Brain microvascular endothelial cell (primary cell): Measurements from ENCODE around the gene NARF.

Source experiments
- DNase-seq: peaks from one replicate; pipeline ENCODE4 v3.0.0-alpha.2; 2020
- H3K27ac ChIP-seq: fragments of 250-450 bp; sonication (Bioruptor Pico); 2 replicates; pipeline ENCODE4 v1.5.1; 2020; ENCODE audit warnings: mild to moderate bottlenecking, moderate library complexity
- H3K27me3 ChIP-seq: fragments of 250-450 bp; sonication (Bioruptor Pico); replicated peaks from 2 replicates; pipeline ENCODE4 v1.5.1; 2020; ENCODE audit warnings: mild to moderate bottlenecking
- H3K36me3 ChIP-seq: fragments of 250-450 bp; sonication (Bioruptor Pico); replicated peaks from 2 replicates; pipeline ENCODE4 v1.5.1; 2020; ENCODE audit warnings: mild to moderate bottlenecking
- H3K4me3 ChIP-seq: 2 replicates; pipeline ENCODE4 v1.5.1; 2011; ENCODE audit warnings: low read depth, mild to moderate bottlenecking, control low read depth, low read length, moderate library complexity
- in situ Hi-C: cut with HindIII; loops from 2 replicates; pipeline ENCODE4 v1.10.0; 2017; ENCODE audit warnings: low sequenced_read_pairs, low pct_ligation_motif_present
- TF ChIP-seq, protein P1 (sequence below): IDR thresholded peaks from 2 replicates; pipeline ENCODE4 v1.5.1; 2011; ENCODE audit warnings: low read depth, mild to moderate bottlenecking, moderate library complexity, low read length, control low read depth, inconsistent platforms; ENCODE audit errors: missing control alignments

NARF gene

DNA sequence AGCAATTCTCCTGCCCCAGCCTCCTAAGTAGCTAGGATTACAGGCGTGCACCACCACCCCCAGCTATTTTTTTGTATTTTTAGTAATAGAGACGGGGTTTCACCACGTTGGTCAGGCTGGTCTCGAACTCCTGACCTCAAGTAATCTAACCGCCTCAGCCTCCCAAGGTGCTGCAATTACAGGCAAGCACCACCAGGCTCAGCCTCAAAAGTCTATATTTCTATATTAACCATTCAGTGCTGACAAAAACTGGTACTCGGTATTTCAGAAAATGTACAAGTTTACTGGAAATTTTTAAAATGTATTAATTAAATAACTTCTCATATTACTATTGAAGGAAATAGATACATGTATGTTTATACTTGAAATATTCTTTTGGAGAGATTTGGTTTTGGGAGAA is 41.8 kb upstream of the NARF start:
- Histone ChIP-seq H3K27ac (no peak overlapping the region), H3K36me3 (no peaks in the 10 kb centered on the region), H3K27me3 (no peaks in the 10 kb centered on the region), H3K4me3 (no peak overlapping the region)
- no peak for DNase-seq
- TF ChIP-seq, protein P1, sequence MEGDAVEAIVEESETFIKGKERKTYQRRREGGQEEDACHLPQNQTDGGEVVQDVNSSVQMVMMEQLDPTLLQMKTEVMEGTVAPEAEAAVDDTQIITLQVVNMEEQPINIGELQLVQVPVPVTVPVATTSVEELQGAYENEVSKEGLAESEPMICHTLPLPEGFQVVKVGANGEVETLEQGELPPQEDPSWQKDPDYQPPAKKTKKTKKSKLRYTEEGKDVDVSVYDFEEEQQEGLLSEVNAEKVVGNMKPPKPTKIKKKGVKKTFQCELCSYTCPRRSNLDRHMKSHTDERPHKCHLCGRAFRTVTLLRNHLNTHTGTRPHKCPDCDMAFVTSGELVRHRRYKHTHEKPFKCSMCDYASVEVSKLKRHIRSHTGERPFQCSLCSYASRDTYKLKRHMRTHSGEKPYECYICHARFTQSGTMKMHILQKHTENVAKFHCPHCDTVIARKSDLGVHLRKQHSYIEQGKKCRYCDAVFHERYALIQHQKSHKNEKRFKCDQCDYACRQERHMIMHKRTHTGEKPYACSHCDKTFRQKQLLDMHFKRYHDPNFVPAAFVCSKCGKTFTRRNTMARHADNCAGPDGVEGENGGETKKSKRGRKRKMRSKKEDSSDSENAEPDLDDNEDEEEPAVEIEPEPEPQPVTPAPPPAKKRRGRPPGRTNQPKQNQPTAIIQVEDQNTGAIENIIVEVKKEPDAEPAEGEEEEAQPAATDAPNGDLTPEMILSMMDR, result peak; percentile 40
- in situ Hi-C loops, result loop anchor here (10.0 kb wide), 1 partner anchor 72 kb away; no protein-coding TSS in a partner anchor

DNA sequence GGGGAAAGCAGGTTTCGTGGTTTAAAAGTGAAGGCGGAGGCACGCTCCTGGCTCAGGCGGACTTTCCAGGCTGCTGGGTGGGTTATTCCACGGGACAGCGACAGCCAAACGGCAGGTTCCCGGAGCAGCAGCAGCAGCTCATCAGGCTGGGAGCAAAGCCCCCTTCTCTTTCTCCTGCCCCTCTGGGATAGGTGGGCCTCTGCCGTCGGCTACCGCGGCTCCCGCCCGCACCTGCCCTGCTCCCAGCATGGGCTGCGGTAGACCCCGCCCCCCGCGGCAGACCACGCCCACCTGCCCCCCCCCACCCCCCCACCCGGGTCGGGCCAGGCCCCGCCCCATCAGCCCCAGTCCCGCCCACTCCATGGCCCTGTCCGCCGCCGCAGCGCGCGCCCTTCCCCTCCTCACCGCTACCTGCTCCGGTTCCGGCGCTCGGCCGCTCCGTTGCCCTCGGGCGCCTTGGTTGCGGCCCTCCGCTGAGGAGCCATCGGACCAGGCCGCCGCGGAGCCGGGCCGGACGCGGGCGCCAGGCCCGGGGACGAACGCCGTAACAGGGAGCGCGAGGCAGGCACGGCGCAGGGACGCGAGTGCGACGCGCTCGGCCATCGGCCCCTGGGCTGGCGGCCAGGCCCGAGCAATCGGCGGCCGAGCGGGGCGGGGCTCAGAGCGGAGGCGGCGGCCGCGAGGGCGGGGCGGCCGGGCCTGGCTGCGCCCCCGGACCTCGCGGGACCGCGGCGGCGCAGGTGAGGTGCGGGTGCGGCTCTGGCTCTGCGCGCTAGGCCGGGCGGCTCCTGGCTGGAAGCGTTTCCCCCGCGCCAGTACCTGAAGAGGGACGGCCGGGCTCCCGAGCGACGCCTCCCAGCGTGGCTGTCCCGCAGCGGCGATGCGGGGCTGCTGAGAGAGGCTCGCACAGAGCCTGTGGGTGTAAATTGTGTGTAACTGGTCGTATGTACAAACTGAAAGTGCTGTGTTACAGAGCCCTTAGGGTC is 40.2 kb upstream of the NARF start, which contains the start of the genes HEXD and OGFOD3:
HEXD (plus strand) TSS at position 347 of the 986 bp plus-strand sequence. CDS start 1,453 bp downstream, outside the sequence.
OGFOD3 (minus strand) TSS at position 586 of the 986 bp plus-strand sequence; CDS start at position 485, 101 bp downstream.
- peak within 1 kb of the TSS; percentile 35 for H3K27ac ChIP-seq
- in situ Hi-C loops, result loop anchor here (10.0 kb wide), 1 partner anchor 73 kb away; no protein-coding TSS in a partner anchor
- DNase-seq, result peak; percentile 63
- H3K4me3 ChIP-seq, result peak within 1 kb of the TSS; percentile 77
- no peaks in the 10 kb centered on the region for H3K27me3 ChIP-seq
- no peaks in the 10 kb centered on the region for H3K36me3 ChIP-seq
- TF ChIP-seq, protein P1, result no peak

DNA sequence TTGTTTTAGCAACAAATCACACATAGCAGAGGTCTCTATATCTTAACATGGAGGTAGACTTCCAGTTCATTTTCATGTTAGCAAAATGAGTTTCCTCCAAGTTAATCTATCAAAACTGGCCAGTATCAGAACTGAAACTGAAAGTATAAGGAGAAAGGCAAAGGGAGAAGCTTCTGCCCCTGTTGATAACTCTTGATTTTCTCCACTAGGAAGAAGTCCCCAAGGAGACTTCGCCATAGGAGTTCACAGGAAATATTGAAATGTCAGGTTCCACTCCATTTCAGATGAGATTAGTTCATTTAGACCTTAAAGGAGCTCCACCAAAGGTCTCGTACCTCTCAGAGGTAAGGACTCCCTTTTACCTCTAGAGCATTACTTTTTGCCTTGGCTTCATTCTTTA is 39.0 kb upstream of the NARF start:
- Histone ChIP-seq H3K4me3 (no peak overlapping the region), H3K27me3 (no peaks in the 10 kb centered on the region), H3K27ac (no peak overlapping the region), H3K36me3 (no peaks in the 10 kb centered on the region)
- TF ChIP-seq, protein P1, result no peak
- in situ Hi-C loops, result loop anchor here (10.0 kb wide), 1 partner anchor 75 kb away; no protein-coding TSS in a partner anchor
- DNase-seq, result no peak

DNA sequence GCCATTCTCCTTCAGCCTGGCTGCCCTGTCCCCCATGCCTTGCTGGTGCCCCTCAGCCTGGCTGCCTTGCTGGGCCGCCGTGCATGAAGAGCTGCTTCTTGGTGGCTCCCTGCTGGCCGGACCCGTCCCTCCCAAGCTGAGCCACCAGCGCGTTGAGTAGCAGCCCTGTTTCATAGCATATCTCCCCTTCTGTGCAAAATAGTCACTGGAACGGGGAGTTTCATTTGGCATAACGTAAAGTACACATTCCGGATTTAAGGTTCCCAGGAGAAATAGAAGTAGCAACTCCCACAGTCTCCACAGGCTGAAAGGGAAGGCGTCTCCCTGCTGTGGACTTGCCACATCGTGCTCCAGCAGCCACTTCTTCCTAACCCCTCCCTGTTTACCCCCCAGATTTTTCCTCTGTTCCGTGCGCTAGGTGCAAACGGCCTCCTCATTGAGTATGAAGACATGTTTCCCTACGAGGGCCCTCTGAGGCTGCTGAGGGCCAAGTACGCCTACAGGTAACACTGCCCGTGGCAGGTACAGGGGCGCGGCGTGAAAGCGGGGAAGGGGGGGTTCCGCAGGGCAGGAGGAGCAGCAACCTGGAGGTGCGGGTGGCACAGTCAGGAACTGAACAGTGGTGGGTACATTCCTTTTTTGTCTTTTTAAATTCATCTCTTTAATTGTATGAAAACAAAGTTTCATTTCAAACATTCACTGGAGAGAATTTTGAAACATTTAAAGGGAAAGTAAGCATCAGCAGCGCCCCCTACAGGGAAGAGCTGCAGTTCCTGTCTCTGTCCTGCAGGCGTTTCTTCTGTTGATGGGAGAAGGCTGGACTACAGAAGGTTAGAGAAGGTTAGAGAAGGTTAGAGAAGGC is 34.3 kb upstream of the NARF start:
- in situ Hi-C loops, result no loop called here
- H3K27ac ChIP-seq, result no peak overlapping the region
- H3K36me3 ChIP-seq, result no peaks in the 10 kb centered on the region
- TF ChIP-seq, protein P1, result peak; percentile 80
- H3K27me3 ChIP-seq, result no peaks in the 10 kb centered on the region
- no peak overlapping the region for H3K4me3 ChIP-seq
- DNase-seq, result peak; percentile 23

DNA sequence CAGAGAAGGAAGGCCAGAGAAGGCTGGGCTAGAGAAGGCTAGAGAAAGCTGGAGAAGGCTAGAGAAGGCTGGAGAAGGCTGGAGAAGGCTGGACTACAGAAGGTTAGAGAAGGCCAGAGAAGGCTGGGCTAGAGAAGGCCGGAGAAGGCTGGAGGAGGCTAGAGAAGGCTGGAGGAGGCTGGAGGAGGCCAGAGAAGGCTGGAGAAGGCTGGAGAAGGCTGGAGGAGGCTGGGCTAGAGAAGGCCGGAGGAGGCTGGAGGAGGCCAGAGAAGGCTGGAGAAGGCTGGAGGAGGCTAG is 33.7 kb upstream of the NARF start:
- TF ChIP-seq, protein P1, result no peak
- Histone ChIP-seq H3K36me3 (no peaks in the 10 kb centered on the region), H3K4me3 (no peak overlapping the region), H3K27ac (no peak overlapping the region), H3K27me3 (no peaks in the 10 kb centered on the region)
- no peak for DNase-seq
- in situ Hi-C loops, result no loop called here
